ENCODE measurements around the gene SARDH.

- TF ChIP-seq CTCF (IDR thresholded peaks at IDR 0.05) (no peak), POLR2A (IDR thresholded peaks at IDR 0.05) (no peak)
These were observed 13.0 kb upstream of the SARDH start for GRCh38 chr9:133750982-133751649.
